GM10266 (cell line): Measurements from ENCODE around the gene EPS8.
"Not testable (repeated sequence)": the region's sequence is repeated elsewhere in the genome, so short reads cannot be mapped to it uniquely, and the experiment has no call there.

Experiments used
- DNase-seq: peaks from one replicate; pipeline ENCODE4 v3.0.0; 2012; ENCODE audit errors: extremely low spot score
- TF ChIP-seq, protein P1 (sequence below): IDR thresholded peaks from 2 replicates; pipeline ENCODE4 v1.5.1; 2012; ENCODE audit warnings: mild to moderate bottlenecking, low read depth; ENCODE audit not compliant: control insufficient read depth, insufficient read depth; ENCODE audit errors: missing control alignments

EPS8 gene

DNA sequence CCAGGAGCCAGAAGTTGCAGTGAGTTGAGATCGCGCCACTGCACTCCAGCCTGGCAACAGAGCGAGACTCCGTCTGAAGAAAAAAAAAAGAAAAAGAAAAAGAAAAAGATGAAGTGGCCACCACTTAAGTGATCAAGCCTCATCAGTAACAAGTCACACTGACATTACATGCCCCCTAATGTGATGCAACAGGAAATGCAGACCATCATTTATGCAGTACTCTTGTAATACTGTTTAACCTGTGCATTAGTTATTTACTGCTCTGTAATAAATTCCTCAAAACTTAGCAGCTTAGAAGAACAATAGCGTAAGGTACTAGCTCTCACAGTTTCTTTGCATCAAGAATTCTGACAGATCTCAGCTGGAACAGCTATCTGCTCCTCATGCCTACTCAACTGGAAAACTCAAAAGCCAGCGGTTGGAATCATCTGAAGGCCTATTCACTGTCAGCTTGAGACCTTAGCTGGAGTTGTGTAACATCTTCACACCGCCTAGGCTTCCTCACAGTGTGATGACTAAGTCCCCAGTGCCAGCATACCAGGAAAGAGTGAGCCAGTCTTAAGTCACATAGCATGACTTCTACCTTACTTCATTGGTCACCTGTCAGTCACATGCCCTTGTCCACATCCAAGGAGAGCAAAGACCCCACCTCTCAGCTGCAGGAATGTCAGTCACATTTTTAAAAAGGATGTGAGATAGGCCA lies 31.5 kb downstream of the EPS8 start:
- TF ChIP-seq, protein P1, sequence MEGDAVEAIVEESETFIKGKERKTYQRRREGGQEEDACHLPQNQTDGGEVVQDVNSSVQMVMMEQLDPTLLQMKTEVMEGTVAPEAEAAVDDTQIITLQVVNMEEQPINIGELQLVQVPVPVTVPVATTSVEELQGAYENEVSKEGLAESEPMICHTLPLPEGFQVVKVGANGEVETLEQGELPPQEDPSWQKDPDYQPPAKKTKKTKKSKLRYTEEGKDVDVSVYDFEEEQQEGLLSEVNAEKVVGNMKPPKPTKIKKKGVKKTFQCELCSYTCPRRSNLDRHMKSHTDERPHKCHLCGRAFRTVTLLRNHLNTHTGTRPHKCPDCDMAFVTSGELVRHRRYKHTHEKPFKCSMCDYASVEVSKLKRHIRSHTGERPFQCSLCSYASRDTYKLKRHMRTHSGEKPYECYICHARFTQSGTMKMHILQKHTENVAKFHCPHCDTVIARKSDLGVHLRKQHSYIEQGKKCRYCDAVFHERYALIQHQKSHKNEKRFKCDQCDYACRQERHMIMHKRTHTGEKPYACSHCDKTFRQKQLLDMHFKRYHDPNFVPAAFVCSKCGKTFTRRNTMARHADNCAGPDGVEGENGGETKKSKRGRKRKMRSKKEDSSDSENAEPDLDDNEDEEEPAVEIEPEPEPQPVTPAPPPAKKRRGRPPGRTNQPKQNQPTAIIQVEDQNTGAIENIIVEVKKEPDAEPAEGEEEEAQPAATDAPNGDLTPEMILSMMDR, result no peak
- no peak for DNase-seq

DNA sequence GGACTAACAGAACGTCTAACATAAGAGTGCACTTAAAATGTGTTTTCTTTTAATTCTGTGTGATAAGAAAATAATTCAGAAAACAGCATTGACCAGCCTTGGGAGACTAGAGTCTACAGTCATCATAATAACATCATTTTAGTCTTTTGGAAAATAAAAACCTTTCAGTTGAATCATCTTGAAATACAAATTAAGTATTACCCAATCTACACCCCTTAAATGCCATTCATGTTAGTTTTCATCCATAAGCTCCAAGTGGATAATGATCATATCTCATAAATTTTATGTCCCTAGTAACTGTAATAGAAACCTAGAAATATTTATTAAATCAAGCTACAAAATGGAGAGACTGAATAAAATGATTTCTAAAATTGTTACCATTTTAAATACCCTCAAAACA lies 32.4 kb downstream of the EPS8 start:
- TF ChIP-seq, protein P1, result no peak
- no peak for DNase-seq

DNA sequence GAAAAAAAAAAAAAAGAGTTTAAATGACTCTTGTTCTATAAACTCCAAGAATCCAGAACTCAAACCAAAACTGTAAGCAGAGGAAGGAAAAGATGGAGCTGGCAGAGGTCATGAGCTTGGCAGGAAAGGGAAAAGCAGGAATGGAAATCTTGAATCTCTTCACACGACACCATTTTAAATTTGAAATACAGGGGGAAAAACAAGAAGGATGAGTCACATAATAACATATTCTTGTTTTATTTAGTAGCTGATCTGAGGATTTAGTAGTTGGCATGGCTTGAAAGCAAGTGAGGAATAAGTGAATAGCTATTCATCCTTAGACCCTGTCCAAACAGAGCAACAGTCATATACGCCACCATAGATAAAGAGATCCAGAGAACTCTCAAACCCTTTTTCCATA lies 35.0 kb downstream of the EPS8 start:
- TF ChIP-seq, protein P1, result no peak
- DNase-seq, result no peak

GRCh38 chr12:15752785-15753184 lies 36.4 kb downstream of the EPS8 start:
- no peak for DNase-seq
- TF ChIP-seq, protein P1, result no peak

GRCh38 chr12:15751741-15752140 lies 37.4 kb downstream of the EPS8 start:
- no peak for DNase-seq
- TF ChIP-seq, protein P1, result no peak

DNA sequence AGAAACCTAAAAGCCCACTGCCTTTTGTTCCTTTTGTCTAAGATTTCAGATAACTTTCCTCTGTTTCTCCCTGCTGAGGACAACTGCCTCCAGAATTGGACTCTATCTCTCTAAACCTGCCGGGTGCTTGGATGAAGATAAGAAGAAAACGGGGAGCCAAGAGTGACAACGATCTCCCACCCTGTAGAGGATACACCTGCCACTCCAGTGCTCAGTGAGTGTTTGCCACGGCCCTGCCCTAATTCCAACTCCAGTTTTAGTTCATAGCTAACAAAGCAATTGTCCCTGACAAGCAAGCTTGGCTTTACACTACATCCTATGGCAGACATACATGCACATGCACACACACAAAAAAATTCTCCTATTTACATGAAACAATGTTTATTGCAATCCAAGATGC lies 39.3 kb downstream of the EPS8 start:
- DNase-seq, result no peak
- TF ChIP-seq, protein P1, result no peak

DNA sequence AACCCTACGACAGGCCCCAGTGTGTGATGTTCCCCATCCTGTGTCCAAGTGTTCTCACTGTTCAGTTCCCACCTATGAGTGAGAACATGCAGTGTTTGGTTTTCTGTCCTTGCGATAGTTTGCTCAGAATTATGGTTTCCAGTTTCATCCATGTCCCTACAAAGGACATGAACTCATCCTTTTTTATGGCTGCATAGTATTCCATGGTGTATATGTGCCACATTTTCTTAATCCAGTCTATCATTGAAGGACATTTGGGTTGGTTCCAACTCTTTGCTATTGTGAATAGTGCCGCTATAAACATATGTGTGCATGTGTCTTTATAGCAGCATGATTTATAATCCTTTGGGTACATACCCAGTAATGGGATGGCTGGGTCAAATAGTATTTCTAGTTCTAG lies 47.3 kb downstream of the EPS8 start:
- DNase-seq, result not testable (repeated sequence)

DNA sequence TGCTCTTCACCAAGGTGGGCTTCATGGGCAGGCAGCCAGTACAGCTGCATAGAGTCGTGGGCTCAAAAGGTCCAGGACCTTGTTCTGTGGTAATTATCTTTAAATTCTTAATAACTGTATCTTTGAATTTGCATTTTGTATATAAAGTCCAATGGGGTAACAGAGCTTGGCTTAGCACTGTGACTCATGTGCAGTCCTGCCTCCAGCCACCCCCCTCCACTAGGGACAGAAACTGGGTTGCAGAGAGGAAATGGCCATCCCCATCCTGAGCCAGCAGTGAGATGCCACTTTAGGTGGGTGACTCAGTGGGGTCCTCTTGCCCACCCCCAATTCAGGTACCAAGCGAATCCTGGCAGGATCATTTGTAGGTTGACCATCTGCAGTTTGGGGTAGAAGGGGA lies 48.1 kb downstream of the EPS8 start:
- no peak for DNase-seq
- TF ChIP-seq, protein P1, result no peak

GRCh38 chr12:15740389-15740788 lies 48.8 kb downstream of the EPS8 start:
- DNase-seq, result not testable (repeated sequence)
